Glomerular endothelial cell (primary cell): Measurements from ENCODE around the gene SEMA4D. TPM values are rescaled to one million over a fixed set of nuclear protein-coding genes. Genes with fewer than 3 reads are reported as not detected.

Source experiments
- DNase-seq: peaks from one replicate; pipeline ENCODE4 v3.0.0-alpha.2; 2011; ENCODE audit warnings: low read depth, low spot score; ENCODE audit errors: extremely low read depth
- total RNA-seq: library from RNA; depleted of rRNA; stranded (reverse); fragments of >200 nt; gene quantifications from 2 replicates; pipeline ENCODE4 v1.2.3, GENCODE V29; 2015

Gene SEMA4D
- total RNA-seq, 1 donor from 2014 or later, result 5.6 TPM

DNA sequence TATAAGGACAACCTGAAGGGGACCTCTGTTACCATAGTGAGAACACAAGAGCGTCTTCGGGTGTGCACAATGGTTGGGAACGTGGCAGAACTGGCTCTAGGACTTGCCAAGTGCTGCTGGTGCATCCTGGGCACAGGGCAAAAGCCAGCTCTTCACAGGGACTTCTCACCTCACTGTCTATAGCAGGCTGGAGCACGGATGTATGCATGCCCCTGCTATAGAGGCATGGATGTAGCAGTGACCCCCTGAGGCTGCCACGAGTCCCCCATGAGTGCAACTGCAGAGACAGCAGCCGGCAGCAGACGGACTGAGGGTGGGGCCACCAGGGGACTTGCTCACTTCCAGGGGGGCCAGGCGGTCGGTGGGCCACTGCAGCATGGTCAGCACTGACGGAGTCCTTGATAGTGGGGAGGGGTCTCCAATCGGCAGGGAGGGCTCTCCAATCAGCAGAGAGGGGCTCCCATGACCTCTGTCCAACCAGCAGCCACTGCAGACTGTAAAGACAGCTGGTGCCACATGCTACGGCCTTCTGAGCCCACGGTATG is 64.9 kb downstream of the SEMA4D start:
- DNase-seq, result no peak

GRCh38 chr9:89431930-89432725 is 65.8 kb downstream of the SEMA4D start:
- DNase-seq, result no peak

DNA sequence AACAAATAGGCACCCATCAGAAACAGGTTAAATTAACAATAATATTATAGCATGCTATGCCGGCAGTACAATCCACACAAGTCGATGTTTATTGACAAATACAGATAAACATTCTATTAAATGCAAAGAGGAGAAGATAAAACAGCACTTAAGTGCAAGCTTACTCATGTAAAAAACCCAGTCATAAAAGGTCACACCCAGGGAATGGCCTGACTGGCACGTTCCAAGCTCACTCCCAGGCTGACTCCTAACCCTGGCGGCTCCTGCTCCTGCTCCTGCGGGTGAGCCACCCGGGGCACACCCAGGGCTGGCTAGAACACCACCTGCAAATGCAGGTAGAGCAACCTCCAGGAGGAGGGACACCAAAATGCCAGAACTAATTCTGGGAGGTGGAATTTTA is 66.9 kb downstream of the SEMA4D start:
- no peak for DNase-seq

GRCh38 chr9:89428901-89429890 is 68.7 kb downstream of the SEMA4D start:
- no peak for DNase-seq

- no peak for DNase-seq
These were observed 69.6 kb downstream of the SEMA4D start for GRCh38 chr9:89428222-89428761.

DNA sequence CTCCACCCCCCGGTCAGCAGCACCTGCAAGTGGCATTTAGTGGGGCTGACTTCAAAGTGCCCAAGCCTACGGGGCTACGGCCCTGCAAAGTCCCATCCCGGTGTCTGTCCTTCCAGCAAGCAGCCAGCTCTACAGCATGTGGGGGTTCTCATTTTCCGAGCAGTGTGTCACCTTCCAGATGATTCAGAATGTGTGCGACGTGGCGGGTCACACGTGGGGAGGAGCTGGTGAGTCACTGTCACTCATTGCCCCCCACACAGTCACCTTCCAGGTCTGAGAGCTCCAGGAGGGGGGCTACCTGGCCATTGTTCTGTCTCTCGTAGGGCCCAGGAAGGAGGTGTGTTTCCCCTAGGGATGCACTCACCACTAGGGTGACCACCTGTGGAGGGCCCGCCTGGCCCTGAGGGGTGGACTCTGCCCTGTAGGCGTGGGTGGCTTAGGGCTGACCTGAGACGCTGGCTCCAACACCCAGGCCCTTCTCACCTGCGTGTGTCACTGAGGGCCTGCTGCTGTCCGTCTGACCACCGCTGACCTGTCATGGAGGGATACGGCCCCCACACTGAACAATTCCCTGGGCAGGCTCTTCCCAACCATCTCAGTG is 70.2 kb downstream of the SEMA4D start:
- no peak for DNase-seq

- DNase-seq, result no peak
These were observed 71.4 kb downstream of the SEMA4D start for GRCh38 chr9:89426384-89426961.

DNA sequence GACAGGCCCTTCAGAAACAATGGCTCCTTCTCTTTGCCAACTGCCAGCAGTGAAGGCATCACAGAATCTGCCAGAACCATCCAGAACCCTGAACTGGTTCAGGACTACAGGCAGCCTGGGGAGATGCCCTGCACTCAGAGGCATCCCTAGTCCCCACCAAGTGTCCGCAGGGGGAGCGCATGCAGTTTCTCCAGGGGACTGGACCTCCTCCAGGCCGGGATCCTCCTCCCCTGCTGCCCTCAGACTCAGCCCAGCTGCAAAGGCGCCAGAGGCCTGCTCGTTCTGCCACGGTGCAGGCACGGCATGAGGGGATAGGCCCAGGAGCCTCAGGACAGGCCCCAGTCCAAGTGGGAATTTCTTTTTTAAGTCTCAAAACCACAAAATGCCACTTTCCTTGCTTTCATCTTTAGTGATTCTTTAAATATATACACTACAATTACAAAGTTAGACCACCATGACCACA is 72.0 kb downstream of the SEMA4D start:
- DNase-seq, result no peak

- DNase-seq, result no peak
These were observed 72.7 kb downstream of the SEMA4D start for GRCh38 chr9:89425024-89425805.

GRCh38 chr9:89422151-89422975 is 75.5 kb downstream of the SEMA4D start:
- no peak for DNase-seq

DNA sequence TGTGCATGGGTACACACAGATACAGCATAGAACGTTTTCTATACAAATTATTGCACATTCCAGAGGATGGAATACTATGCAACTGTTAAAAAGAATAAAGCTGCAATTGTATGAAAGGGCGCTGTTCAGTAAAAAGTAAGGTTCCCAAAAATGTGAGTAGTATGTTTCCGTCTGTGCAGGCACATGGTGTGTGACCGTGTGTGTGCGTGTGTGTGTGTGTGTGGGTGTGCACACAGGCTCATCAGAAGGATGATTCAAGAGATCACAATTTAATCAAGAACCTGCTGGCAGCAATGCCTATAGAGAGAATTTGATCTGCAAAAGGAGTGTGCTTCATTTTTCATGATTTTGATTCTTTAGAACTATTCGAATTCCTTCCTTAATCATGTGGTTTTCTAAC is 76.3 kb downstream of the SEMA4D start:
- no peak for DNase-seq

GRCh38 chr9:89420397-89421178 is 77.3 kb downstream of the SEMA4D start:
- no peak for DNase-seq

DNA sequence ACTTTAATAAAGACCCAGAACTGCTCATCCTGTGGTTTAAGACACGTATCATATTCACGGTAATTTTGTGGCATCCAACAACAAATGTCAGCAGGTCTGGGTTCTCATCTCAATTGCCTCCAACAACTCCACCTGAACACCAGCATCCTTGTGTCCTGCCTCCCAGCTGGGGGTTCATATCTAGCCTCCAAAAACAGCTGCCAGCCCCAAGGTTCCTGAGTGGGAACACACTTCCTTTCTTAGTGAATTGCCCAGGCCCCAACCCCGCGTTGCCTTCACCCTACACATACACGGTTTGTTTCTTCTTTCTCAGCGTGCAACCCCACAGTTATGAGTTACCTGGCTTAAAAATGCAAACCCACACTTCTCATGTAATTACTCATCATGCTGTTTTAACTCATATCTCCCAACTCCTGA is 77.9 kb downstream of the SEMA4D start:
- DNase-seq, result no peak

DNA sequence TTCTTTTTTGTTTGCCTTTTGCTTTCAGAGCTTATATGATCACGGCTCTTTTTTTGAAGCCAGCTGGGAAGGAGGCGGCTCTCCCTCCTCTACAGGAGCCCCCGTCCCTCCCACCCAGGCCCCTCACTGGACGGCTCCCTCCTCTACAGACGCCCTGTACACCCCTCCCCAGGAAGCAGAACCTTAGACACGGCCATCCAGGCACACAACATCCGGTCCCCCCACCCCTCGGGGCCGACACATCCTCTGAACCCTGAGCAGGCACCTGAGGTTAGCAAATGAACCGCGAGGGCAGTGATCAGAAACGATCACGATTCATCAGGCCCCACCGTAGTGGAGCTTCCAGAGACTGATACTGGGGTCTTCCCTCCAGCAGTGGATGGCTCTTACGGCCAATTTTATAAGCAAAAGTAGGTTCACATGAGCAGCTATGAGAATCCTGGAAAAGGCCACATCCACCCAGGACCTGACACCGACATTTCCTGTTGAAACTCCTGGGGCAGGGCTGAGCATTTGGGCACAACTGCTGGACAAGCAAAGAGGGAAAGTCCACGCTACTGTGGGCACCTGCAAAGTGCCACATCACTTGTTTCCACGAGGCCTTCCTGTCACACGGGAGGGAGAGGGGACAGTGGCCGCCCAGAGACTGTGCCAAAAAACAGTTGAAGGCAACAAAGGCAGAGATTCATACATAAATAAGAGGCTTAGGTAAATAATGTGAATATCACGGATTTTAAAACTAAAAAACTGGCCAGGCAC is 78.9 kb downstream of the SEMA4D start:
- no peak for DNase-seq

DNA sequence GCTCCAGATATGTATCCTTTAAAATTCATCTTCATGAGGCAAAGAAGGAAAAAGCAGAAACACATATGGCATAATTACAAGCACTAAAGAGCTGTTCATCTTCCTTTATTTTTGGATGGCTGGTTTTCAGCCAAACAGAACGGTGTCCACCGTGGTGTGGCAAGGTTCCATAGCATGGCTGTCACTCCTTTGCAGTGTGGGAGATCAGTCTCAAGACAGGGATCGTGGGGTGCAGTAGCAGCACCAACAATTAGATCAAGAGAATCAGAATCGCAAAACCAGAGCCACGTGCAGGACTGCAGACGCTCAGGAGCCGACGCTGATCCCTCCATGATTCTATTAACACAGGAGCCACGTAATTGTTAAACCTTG is 79.5 kb downstream of the SEMA4D start:
- DNase-seq, result no peak

- no peak for DNase-seq
These were observed 80.0 kb downstream of the SEMA4D start for GRCh38 chr9:89417832-89418473.
